ENCODE measurements around the gene MARK2.

Gene MARK2

DNA sequence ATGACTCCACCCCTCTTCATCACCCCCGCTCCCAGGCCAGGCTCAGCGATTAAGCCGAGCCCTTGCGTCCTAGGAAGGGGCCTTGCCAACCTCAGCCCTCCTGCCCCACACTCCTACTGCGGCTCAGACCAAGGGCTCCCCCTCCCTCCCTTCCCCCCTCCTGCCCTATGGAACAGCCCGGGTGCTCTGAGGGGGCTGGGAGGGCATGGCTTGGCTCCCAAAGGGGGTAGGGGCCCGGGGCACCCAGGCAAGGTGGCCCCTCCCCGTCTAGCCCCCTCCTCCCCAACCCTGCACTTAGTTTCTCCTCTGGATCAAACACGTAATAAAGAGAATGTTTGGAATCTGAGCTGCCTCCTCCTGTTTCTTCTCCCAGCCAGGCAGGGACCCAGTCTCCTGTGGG lies 71.8 kb downstream of the MARK2 start:
- TF ChIP-seq, protein P1, sequence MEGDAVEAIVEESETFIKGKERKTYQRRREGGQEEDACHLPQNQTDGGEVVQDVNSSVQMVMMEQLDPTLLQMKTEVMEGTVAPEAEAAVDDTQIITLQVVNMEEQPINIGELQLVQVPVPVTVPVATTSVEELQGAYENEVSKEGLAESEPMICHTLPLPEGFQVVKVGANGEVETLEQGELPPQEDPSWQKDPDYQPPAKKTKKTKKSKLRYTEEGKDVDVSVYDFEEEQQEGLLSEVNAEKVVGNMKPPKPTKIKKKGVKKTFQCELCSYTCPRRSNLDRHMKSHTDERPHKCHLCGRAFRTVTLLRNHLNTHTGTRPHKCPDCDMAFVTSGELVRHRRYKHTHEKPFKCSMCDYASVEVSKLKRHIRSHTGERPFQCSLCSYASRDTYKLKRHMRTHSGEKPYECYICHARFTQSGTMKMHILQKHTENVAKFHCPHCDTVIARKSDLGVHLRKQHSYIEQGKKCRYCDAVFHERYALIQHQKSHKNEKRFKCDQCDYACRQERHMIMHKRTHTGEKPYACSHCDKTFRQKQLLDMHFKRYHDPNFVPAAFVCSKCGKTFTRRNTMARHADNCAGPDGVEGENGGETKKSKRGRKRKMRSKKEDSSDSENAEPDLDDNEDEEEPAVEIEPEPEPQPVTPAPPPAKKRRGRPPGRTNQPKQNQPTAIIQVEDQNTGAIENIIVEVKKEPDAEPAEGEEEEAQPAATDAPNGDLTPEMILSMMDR (IDR thresholded peaks at IDR 0.05; ENCODE audit: insufficient read depth, low read depth, low read length, missing control alignments), result no peak
- no peak for DNase-seq (ENCODE audit: low read depth)
- H3K4me3 ChIP-seq (ENCODE audit: low read depth, low read length), result no peak overlapping the region

DNA sequence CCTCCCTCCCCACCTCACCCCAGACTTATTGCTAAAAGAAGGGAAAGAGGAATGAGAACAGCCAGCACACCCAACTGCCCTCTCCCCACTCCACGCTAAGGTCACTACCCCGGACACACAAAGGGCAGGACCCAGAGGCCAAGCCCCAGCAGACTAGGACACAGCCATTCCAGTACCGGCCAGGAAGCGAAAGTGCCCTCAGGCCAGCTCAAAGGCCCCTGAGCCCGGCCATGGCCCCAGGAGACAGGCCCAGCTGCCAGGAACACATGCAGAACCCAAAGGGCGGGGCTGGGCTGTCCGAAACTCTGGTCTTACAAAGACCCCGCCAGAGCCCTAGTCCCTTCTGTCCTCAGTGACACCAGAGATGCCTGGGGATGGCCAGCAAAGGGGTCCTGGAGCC lies 72.5 kb downstream of the MARK2 start:
- no peak overlapping the region for H3K4me3 ChIP-seq (ENCODE audit: low read depth, low read length)
- TF ChIP-seq, protein P1 (IDR thresholded peaks at IDR 0.05; ENCODE audit: insufficient read depth, low read depth, low read length, missing control alignments), result no peak
- no peak for DNase-seq (ENCODE audit: low read depth)

DNA sequence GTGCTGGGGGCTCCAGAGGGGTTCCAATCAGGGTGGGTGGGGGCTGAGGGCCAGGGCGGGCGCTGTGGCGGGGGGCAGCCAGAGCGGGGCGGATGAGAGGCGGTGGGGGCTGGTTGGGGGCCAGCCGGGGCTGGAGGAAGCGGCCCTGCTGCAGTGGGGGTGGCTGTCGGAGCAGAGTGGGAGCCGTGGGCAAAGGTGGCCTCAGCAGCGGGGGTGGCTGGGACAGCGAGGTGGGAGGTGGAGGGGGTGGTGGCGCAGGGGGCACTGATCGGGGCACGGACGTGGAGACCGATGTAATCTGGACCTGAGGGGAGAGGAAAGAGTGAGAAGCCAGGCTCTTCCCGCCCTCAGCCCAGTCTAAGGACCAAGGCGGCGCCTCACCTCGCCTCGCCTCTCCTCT lies 73.0 kb downstream of the MARK2 start:
- H3K4me3 ChIP-seq (ENCODE audit: low read depth, low read length), result no peak overlapping the region
- TF ChIP-seq, protein P1 (IDR thresholded peaks at IDR 0.05; ENCODE audit: insufficient read depth, low read depth, low read length, missing control alignments), result no peak
- DNase-seq (ENCODE audit: low read depth), result no peak

DNA sequence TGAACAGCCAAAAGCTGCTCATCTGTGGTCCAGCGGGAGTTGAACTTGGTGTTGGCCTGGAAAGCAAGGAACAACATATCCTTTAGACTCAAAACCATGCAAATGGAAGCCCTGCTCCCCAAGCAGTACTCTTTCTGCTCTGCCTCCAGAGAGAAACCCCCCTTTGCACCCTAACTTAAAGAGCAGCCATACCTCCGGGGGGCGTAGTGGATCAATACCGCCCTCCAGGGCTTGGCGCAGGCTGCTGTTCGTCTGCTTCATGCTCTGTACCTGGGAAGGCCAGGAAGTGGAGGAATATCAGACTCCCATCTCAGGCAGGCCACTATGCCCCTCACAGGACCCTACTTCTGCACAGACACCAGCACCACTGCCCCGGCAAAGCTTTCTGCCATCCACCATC lies 73.8 kb downstream of the MARK2 start:
- no peak for DNase-seq (ENCODE audit: low read depth)
- TF ChIP-seq, protein P1 (IDR thresholded peaks at IDR 0.05; ENCODE audit: insufficient read depth, low read depth, low read length, missing control alignments), result no peak
- H3K4me3 ChIP-seq (ENCODE audit: low read depth, low read length), result no peak overlapping the region

DNA sequence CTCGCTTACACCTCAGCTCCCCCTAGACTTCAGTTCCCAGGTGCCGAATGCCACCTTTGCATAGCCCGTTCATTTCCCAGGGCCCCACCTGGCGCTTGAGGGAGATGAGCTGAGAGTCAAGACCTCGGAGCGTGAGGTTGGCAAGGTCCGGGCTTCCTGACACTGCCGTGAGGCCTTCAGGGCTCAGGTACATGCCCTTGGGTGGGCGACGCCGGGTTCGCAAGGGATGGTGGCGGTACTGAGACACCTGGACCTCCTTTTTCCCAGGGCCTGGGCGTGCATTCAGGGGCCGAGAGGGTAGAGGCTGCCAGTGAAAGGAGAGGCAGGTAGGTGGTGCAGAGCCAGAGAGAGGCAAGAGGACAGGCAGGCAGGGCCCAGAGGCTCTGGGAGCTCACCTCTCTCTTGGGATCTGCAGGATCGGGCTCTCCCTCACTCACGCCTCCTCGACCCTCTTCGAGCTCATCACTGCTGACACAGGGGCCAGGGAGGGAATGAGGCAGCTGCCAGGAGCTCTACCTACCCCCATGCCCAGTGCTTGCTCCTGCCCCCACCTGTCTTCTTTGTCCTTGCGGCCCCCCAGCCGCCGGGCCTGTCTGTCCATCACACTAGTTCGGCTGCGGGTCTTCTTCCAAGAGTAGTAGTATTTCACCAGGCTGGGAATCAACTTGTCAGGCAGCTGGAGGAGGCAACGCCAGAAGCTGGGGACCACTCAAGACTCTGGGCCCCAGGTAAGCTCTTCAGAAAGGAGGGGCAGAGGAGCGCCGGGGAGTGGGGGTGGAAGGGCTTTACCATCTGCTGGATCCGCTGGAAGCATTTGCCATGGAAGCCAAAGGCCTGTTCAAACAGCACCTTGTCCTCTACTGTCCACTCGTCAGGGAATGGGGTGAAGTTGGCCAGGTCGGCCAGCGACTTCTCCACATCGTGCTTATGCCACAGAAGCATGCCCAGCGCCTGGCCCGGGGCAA lies 75.2 kb downstream of the MARK2 start:
- H3K4me3 ChIP-seq (ENCODE audit: low read depth, low read length), result no peak overlapping the region
- TF ChIP-seq, protein P1 (IDR thresholded peaks at IDR 0.05; ENCODE audit: insufficient read depth, low read depth, low read length, missing control alignments), result no peak
- DNase-seq (ENCODE audit: low read depth), result no peak

DNA sequence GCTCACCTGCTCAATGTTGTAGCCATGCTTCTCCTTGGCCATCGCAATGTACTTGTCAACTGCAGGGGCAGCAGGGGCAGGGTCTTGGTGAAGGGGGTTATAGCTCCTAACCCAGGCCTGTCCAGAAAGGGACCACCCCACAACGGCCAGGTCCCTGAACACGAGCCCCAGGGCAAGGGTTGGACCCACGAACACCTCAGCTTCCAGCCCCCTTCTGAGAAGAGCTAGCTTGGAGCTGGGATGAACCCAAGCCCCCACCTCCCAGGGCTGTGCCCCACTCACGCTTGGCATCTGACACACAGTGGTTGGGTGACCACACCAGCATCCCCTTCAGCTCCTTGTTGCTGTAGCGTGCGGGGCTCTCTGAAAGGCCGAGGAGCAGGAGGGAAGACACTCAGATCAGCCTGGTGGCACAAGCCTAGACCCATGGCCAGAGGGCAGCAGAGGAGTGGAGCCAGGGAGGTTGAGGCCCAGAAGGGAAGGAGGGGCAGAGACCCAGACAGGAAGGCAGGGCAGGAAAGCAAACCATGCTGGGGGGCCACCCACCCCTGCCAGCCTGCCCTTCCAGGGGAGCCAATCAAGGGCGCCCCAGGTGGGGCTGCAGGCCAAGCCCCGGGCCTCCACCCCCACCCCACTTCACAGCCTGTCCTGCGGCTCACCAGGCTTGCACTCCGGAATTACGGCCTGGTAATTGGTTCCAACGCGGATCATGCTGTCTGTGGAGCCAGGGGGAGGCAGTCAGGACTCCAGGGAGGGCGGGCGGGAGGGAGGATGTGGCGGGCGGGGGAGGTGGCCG lies 76.2 kb downstream of the MARK2 start:
- no peak for DNase-seq (ENCODE audit: low read depth)
- no peak overlapping the region for H3K4me3 ChIP-seq (ENCODE audit: low read depth, low read length)
- TF ChIP-seq, protein P1 (IDR thresholded peaks at IDR 0.05; ENCODE audit: insufficient read depth, low read depth, low read length, missing control alignments), result no peak

Measured in GM12865 (cell line).